Measurements from ENCODE around the gene CYB5R2.

The CYB5R2 gene

DNA sequence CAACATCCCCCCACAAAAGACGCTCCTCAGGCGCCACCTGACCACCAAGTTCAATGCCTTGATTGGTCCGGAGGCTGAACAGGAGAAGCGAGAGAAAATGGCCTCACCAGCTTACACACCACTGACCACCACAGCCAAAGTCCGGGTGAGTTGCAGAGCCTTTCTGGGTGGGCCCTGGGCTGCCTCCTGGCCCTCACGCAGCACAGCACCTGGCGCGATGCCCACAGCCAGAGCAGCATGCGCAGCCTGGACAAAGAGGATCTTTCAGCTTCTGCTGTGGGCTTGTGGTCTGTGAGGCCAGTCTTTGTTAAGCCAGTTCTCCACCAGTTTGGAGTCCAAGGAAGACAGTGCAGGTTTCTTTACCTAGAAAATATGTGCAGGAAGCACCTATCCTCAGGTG lies 21.6 kb downstream of the CYB5R2 start:
- Histone ChIP-seq H3K27me3 (replicated peaks; ENCODE audit: control insufficient read depth, insufficient read depth, low read length) (no peaks in the 10 kb centered on the region), H3K36me3 (ENCODE audit: control insufficient read depth, insufficient read depth, low read length) (peaks cover 56% of the 10 kb centered on the region), H3K4me3 (replicated peaks; ENCODE audit: low read depth, low read length) (no peak overlapping the region)
- DNase-seq (ENCODE audit: extremely low read depth, insufficient read length) = no peak
- TF ChIP-seq, protein P1, sequence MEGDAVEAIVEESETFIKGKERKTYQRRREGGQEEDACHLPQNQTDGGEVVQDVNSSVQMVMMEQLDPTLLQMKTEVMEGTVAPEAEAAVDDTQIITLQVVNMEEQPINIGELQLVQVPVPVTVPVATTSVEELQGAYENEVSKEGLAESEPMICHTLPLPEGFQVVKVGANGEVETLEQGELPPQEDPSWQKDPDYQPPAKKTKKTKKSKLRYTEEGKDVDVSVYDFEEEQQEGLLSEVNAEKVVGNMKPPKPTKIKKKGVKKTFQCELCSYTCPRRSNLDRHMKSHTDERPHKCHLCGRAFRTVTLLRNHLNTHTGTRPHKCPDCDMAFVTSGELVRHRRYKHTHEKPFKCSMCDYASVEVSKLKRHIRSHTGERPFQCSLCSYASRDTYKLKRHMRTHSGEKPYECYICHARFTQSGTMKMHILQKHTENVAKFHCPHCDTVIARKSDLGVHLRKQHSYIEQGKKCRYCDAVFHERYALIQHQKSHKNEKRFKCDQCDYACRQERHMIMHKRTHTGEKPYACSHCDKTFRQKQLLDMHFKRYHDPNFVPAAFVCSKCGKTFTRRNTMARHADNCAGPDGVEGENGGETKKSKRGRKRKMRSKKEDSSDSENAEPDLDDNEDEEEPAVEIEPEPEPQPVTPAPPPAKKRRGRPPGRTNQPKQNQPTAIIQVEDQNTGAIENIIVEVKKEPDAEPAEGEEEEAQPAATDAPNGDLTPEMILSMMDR (IDR thresholded peaks at IDR 0.05; ENCODE audit: insufficient read depth, low read length, poor library complexity, severe bottlenecking) = no peak

DNA sequence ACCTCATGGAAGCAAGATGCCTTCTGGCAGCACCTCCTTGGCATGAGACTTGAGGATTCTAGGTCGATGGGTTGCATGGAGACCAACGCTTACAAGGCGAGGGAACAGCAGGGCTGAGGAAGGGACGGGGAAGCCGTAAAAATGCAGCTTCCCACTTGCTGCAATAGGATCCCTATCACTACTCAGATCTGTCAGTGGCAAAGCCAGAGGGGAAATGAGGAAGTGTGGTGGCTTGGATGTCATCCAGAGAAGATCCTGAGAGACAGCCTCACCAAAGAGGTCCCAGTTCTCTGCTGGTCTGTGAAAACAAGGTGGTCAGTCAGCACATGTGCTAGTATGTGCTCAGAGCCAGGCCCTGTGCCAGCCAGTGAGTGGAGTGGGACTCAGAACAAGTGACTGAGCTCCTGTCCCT lies 22.2 kb downstream of the CYB5R2 start:
- no peak for DNase-seq (ENCODE audit: extremely low read depth, insufficient read length)
- Histone ChIP-seq H3K36me3 (ENCODE audit: control insufficient read depth, insufficient read depth, low read length) (peaks cover 56% of the 10 kb centered on the region), H3K4me3 (replicated peaks; ENCODE audit: low read depth, low read length) (no peak overlapping the region), H3K27me3 (replicated peaks; ENCODE audit: control insufficient read depth, insufficient read depth, low read length) (no peaks in the 10 kb centered on the region)
- TF ChIP-seq, protein P1 (IDR thresholded peaks at IDR 0.05; ENCODE audit: insufficient read depth, low read length, poor library complexity, severe bottlenecking) = no peak

DNA sequence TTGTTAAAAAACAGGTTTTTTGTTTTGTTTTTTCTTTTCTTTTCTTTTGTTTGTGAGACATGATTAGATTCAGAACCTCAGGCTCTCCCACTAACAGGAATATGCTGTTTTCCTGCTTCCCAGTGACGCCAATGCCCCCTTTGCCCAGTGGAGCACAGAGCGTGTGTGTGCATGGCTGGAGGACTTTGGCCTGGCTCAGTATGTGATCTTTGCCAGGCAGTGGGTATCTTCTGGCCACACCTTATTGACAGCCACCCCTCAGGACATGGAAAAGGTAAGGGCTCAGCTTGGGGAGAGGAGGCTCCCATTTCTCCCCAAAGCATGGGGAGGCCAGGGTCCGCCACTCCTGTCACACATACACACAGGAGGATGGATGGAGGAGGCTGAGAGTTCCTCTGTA lies 25.0 kb downstream of the CYB5R2 start:
- TF ChIP-seq, protein P1 (IDR thresholded peaks at IDR 0.05; ENCODE audit: insufficient read depth, low read length, poor library complexity, severe bottlenecking) = no peak
- H3K36me3 ChIP-seq (ENCODE audit: control insufficient read depth, insufficient read depth, low read length) = peaks cover 40% of the 10 kb centered on the region
- no peak for DNase-seq (ENCODE audit: extremely low read depth, insufficient read length)
- no peak overlapping the region for H3K4me3 ChIP-seq (replicated peaks; ENCODE audit: low read depth, low read length)
- H3K27me3 ChIP-seq (replicated peaks; ENCODE audit: control insufficient read depth, insufficient read depth, low read length) = no peaks in the 10 kb centered on the region

DNA sequence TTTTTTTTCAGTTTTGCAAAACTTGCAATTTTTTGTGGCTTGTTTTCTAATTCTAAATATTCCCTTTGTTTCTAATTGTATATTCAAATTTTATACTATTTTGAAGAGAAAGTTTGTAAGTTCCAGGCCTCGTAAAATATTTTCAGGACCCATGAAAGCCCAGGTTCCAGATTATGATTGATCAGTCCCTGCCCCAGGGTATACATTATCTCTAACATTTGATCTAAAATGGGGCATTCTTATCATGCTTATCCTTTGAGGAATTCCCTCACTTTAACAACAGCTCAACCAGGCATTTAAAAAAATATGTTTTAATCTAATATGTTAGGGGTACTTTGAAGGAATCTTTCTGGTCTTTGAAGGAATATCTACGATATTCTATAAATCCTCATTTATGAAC lies 26.4 kb downstream of the CYB5R2 start:
- Histone ChIP-seq H3K36me3 (ENCODE audit: control insufficient read depth, insufficient read depth, low read length) (peaks cover 38% of the 10 kb centered on the region), H3K4me3 (replicated peaks; ENCODE audit: low read depth, low read length) (no peak overlapping the region), H3K27me3 (replicated peaks; ENCODE audit: control insufficient read depth, insufficient read depth, low read length) (no peaks in the 10 kb centered on the region)
- TF ChIP-seq, protein P1 (IDR thresholded peaks at IDR 0.05; ENCODE audit: insufficient read depth, low read length, poor library complexity, severe bottlenecking) = no peak
- DNase-seq (ENCODE audit: extremely low read depth, insufficient read length) = no peak

DNA sequence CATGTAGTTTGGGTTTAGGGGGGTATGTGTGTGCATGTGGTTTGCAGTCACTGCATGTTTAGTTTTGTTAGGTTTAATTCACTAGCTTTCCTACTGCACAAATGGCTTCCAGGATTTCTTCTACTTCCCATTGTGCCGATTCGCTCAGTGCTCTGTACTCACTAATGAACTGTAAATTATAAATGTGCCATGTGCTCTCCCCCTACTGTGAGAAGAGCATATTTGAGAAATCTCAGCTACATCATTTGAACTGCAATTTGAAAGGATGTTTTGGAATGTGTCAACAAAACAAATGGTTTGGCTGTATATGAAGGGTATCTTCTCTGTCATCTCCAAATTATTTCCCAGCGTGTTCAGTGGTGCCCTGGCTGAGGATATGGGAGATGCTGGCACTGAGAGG lies 28.1 kb downstream of the CYB5R2 start:
- H3K4me3 ChIP-seq (replicated peaks; ENCODE audit: low read depth, low read length) = no peak overlapping the region
- no peaks in the 10 kb centered on the region for H3K27me3 ChIP-seq (replicated peaks; ENCODE audit: control insufficient read depth, insufficient read depth, low read length)
- peaks cover 36% of the 10 kb centered on the region for H3K36me3 ChIP-seq (ENCODE audit: control insufficient read depth, insufficient read depth, low read length)
- TF ChIP-seq, protein P1 (IDR thresholded peaks at IDR 0.05; ENCODE audit: insufficient read depth, low read length, poor library complexity, severe bottlenecking) = no peak
- no peak for DNase-seq (ENCODE audit: extremely low read depth, insufficient read length)

DNA sequence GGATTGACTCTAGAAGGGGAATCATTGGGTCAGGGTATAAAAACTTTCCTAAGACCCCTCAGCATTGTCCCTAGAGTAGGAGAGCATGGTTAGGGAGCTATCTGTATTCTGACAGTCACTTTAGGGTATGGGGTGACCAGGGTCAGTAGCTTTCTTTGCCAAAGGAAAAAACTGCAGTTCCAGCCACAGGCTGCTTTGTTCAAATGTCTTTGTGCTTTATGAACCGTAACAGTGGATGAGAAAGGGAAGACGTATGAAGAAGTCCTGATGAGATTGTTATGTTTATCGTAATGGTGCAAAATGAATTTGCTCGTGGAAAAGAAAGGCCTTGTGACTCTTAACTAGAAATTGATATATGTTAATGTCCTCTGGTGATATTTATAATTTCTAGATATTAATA lies 30.0 kb downstream of the CYB5R2 start:
- Histone ChIP-seq H3K36me3 (ENCODE audit: control insufficient read depth, insufficient read depth, low read length) (peaks cover 32% of the 10 kb centered on the region), H3K4me3 (replicated peaks; ENCODE audit: low read depth, low read length) (no peak overlapping the region), H3K27me3 (replicated peaks; ENCODE audit: control insufficient read depth, insufficient read depth, low read length) (no peaks in the 10 kb centered on the region)
- DNase-seq (ENCODE audit: extremely low read depth, insufficient read length) = no peak
- TF ChIP-seq, protein P1 (IDR thresholded peaks at IDR 0.05; ENCODE audit: insufficient read depth, low read length, poor library complexity, severe bottlenecking) = no peak

Measured in GM06990 (cell line).